ENCODE measurements around the gene HSF4.

DNA sequence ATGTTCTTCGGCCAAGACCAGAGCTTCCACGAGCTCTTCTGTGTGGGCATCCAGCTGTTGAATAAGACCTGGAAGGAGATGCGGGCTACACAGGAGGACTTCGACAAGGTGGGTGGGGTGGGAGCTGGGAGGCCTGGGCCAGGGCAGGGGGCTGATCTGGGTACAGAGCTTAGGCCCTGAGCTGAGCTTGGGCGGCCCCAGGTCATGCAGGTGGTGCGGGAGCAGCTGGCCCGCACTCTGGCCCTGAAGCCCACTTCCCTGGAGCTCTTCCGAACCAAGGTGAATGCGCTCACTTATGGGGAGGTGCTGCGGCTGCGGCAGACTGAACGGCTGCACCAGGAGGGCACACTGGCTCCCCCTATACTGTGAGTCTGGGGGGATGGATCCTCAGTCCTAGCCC, 37.9 kb downstream of the HSF4 start:
- TF ChIP-seq, protein P1, sequence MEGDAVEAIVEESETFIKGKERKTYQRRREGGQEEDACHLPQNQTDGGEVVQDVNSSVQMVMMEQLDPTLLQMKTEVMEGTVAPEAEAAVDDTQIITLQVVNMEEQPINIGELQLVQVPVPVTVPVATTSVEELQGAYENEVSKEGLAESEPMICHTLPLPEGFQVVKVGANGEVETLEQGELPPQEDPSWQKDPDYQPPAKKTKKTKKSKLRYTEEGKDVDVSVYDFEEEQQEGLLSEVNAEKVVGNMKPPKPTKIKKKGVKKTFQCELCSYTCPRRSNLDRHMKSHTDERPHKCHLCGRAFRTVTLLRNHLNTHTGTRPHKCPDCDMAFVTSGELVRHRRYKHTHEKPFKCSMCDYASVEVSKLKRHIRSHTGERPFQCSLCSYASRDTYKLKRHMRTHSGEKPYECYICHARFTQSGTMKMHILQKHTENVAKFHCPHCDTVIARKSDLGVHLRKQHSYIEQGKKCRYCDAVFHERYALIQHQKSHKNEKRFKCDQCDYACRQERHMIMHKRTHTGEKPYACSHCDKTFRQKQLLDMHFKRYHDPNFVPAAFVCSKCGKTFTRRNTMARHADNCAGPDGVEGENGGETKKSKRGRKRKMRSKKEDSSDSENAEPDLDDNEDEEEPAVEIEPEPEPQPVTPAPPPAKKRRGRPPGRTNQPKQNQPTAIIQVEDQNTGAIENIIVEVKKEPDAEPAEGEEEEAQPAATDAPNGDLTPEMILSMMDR (conservative IDR thresholded peaks at IDR 0.05 in 1 of 2, IDR thresholded peaks at IDR 0.05 in 1 of 2; ENCODE audit: extremely low read depth in 1 of 2, insufficient read depth in 1 of 2, low read depth in 1 of 2, low read length in 2 of 2) = no peak
- no peak for TF ChIP-seq EZH2 (IDR thresholded peaks at IDR 0.05; ENCODE audit: borderline replicate concordance, low read length)
